ENCODE results near the gene MEST.
"Not testable (repeated sequence)": the region's sequence is repeated elsewhere in the genome, so short reads cannot be mapped to it uniquely, and the experiment has no call there.

MEST gene, protein sequence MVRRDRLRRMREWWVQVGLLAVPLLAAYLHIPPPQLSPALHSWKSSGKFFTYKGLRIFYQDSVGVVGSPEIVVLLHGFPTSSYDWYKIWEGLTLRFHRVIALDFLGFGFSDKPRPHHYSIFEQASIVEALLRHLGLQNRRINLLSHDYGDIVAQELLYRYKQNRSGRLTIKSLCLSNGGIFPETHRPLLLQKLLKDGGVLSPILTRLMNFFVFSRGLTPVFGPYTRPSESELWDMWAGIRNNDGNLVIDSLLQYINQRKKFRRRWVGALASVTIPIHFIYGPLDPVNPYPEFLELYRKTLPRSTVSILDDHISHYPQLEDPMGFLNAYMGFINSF

GRCh38 chr7:130491841-130492522 is at the start of gene MEST:
Gene MEST (plus strand): TSS chr7:130492085. CDS start chr7:130492314, 229 bp downstream.
- DNase-seq = no peak

DNA sequence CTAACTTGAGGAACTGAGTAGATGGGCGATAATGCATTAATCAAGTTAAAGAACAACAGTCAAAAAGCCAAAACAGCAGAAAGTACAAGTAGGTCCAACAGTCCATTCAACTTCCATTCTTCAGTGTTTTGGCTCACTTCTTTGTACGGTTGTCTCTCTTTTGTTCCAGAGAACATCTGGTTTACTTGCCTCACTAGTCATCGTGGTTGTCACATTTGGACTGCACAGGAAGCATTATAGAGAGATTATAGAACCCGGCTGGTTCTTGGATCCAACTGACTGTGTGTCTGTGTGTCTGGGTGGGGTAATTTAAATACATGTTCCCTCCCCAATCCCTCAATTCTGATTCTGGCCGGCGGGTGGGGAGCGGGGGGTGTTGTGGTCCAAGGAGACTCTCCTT is 49.3 kb upstream of the MEST start:
- no peak for DNase-seq

DNA sequence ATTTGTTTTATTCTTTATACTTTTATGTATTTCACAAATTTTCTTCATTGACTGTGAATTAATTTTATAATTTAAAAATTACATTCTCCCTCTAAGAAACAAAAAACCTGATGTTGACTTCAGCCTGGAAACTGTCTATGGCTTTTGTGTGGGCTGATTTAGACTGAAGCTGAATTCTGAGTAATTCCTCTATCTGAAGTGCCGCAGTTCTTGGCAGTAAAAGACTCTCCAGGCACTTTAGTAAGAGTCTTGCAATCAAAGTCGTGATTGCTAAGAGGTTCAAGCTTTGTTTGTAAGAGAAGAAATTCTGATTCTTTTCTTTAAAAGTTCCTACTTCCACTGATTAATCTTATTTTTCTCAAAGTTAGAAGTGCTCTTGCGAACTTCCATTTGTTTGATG is 47.7 kb upstream of the MEST start:
- DNase-seq = no peak

DNA sequence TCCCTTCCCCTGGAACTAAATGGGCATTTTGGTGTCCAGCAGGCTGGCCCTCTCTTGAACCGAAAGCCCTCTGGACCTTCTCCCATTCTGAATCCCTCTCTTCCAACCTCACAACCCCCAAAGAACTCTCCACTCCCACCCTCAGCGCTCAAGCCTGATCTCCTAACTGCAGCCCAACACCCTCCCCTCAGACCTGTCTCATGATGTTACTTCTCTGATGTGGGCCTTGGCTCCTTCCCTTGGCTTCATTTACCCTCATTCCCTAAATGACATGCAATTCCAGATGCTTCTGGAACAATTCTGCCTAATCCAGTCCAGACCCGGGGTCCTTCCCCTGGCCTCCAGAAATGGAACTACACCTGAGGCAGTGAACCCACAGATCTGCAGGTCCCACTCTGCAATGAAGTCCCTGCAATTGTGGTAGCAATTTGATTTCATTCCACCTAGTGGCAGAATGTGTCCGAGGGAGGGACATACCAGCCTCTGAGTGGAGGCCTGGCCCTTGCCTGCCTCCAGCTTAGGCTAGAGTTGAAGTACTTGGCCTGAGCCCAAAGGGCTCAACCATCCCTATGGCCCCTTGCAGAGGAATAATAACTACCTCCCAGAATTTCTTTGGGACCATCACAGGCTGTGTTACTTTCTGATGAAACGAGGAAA is 47.0 kb upstream of the MEST start:
- DNase-seq = no peak

DNA sequence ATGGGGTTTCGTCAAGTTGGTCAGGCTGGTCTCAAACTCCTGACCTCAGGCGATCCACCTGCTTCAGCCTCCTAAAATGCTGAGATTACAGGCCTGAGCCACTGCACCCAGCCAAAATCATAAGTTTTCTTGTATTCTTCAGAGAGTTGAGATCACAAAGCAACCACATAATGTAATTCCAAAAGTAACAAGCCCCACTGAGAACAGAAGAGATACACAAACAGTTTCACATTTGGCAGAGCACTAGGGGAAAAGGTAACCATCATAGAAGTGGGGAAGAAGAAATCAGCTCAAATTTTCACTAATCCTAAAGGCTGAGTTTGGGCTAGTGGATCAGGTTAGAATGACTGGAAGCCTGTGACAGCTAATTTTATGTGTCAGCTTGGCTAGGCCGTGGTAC is 45.6 kb upstream of the MEST start:
- DNase-seq = no peak

- not testable (repeated sequence) for DNase-seq
Observed at GRCh38 chr7:130451344-130451743, 40.5 kb upstream of the MEST start.

DNA sequence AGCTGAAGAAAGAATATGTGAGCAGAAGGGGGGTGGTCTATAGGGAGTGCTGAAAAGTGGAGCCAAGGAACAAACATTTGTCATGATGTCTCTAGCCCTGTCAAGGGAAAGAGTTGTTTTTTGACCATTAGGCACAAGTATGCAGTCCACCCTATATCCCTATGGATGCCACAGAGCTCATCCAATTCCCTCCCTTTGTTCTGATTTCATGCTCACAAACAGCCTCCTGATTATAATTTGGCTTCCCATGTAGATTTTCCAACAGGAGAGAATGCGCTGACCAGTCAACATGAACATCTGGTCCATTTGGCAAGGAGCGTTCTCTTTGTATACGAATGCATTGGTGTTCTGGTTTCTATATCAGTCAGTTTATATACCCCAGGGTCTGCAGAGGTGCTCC is 38.9 kb upstream of the MEST start:
- DNase-seq = no peak

GRCh38 chr7:130454959-130455358 is 36.9 kb upstream of the MEST start:
- DNase-seq = no peak

DNA sequence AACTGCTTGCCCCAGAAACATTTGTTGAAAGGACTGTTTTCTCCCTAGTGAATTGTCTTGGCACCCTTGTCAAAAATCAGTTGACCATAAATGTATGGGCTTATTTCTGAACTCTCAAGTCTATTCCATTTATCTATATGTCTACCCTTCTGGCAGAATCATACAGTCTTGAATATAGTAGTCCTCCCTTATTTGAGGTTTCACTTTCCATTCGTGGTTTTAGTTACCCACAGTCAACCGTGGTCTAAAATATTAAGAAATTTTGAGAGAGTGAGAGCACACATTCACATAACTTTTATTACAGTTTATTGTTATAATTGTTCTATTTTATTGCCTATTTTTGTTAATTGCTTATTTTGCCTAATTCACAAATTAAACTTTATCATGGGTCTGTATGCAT is 33.6 kb upstream of the MEST start:
- DNase-seq = no peak

GRCh38 chr7:130461272-130461671 is 30.6 kb upstream of the MEST start:
- no peak for DNase-seq

- DNase-seq = no peak
Observed at GRCh38 chr7:130463553-130464434, 28.1 kb upstream of the MEST start.

GRCh38 chr7:130468612-130469011 is 23.3 kb upstream of the MEST start:
- DNase-seq = no peak

GRCh38 chr7:130471974-130472373 is 19.9 kb upstream of the MEST start:
- no peak for DNase-seq

DNA sequence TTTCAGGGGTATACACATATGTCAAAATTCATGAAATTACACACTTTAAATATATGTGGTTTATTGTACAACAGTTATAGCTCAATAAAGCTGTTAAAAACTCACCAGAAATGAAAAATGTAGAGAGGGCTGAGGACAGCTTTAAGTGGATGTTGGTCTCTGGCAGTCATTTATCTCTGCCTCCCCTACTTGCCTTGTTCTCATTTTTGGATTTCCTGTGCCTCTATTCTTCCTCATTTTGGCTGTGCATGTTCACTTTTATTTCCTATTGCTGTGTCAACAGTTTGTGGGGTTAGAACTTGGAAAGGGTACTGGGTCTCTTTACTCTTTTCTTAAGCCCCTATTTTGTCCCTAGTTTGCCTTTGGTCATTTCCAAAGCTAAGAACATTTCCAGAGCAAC is 18.6 kb upstream of the MEST start:
- DNase-seq = no peak

DNA sequence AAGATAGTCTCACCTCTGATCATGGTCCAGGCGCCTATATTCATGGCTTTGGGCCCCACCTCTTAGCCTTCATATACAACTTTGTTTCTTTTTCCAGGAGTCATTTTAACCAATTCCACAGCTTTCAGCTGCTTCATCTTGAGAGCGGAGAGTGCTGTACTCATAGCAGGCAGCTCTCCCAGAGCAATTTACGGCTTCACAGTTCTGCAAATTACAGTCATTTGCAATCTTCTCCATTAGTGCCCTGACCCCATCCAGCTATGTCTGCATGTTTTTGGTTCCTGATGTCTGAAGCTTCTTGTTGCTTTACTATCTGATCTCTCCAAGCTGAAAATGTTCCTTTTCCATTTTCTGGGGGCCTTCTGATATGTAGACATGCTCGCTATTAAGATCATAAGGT is 18.0 kb upstream of the MEST start:
- DNase-seq = no peak

- no peak for DNase-seq
Observed at GRCh38 chr7:130475776-130476175, 16.1 kb upstream of the MEST start.

GRCh38 chr7:130476297-130477150 is 15.4 kb upstream of the MEST start:
- DNase-seq = no peak

DNA sequence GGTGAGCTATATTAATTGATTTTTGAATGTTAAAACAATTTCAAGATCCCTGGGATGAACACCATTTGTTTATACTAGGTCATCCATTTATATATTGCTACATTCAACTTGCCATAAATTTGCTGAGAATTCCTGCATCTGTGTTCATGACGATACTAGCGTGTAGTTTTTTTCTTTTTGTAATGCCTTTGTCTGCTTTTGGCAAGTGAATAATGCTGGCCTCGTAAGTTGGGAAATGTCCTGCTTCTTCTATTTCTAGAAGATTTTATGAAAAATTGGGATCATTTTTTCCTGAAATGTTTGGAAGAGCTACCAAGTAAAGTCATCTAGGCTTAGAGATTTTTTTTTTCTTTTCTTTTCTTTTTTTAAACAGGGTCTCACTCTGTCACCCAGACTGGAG is 12.9 kb upstream of the MEST start:
- no peak for DNase-seq

GRCh38 chr7:130479716-130480400 is 12.0 kb upstream of the MEST start:
- no peak for DNase-seq

GRCh38 chr7:130481898-130482297 is 10.0 kb upstream of the MEST start:
- no peak for DNase-seq

GRCh38 chr7:130483031-130483430 is 8.9 kb upstream of the MEST start:
- DNase-seq = no peak

Measured in hippocampal formation (tissue), 2 donors.